IMR-90 (cell line): Measurements from ENCODE around the gene ABHD17A.

Experiments used
- MXI1 ChIP-seq: IDR thresholded peaks from 2 replicates; pipeline ENCODE4 v1.6.1; 2012; ENCODE audit warnings: low read depth, mild to moderate bottlenecking, low read length, moderate library complexity, borderline replicate concordance
- POLR2A ChIP-seq: IDR thresholded peaks from 2 replicates; pipeline ENCODE4 v1.6.1; 2012; ENCODE audit warnings: mild to moderate bottlenecking, low read depth, low read length
- RAD21 ChIP-seq: IDR thresholded peaks from 2 replicates; pipeline ENCODE4 v1.6.1; 2012; ENCODE audit warnings: low read length, improper control_type of control experiment
- RCOR1 ChIP-seq: IDR thresholded peaks from 2 replicates; pipeline ENCODE4 v1.6.1; 2012; ENCODE audit warnings: mild to moderate bottlenecking, low read length, improper control_type of control experiment; ENCODE audit not compliant: insufficient replicate concordance
- SMC3 ChIP-seq: fragments of 150-350 bp; IDR thresholded peaks from 2 replicates; pipeline ENCODE4 v1.6.1; 2016; ENCODE audit warnings: low read depth, mild to moderate bottlenecking, antibody characterized with exemption, low read length, moderate library complexity
- TF ChIP-seq, protein P1 (sequence below): conservative IDR thresholded peaks from 2 replicates; pipeline ENCODE4 v1.5.1; 2012; ENCODE audit warnings: mild to moderate bottlenecking, low read depth, low read length, improper control_type of control experiment

DNA sequence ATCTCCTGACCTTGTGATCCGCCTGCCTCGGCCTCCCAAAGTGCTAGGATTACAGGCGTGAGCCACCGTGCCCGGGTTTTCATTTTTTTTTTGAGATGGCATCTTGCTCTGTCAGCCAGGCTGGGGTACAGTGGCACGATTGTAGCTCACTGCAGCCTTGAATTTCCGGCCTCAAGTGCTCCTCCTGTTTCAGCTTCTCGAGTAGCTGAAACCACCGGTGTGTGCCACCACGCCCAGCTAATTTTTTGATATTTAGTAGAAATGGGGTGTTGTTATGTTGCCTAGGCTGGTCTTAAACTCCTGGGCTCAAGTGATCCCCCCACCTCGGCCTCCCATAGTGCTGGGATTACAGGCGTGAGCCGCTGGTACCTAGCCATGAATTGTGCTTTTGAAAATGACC, 25.8 kb upstream of the ABHD17A start:
- TF ChIP-seq, protein P1, sequence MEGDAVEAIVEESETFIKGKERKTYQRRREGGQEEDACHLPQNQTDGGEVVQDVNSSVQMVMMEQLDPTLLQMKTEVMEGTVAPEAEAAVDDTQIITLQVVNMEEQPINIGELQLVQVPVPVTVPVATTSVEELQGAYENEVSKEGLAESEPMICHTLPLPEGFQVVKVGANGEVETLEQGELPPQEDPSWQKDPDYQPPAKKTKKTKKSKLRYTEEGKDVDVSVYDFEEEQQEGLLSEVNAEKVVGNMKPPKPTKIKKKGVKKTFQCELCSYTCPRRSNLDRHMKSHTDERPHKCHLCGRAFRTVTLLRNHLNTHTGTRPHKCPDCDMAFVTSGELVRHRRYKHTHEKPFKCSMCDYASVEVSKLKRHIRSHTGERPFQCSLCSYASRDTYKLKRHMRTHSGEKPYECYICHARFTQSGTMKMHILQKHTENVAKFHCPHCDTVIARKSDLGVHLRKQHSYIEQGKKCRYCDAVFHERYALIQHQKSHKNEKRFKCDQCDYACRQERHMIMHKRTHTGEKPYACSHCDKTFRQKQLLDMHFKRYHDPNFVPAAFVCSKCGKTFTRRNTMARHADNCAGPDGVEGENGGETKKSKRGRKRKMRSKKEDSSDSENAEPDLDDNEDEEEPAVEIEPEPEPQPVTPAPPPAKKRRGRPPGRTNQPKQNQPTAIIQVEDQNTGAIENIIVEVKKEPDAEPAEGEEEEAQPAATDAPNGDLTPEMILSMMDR: no peak
- no peak for TF ChIP-seq SMC3
- TF ChIP-seq MXI1: no peak
- no peak for TF ChIP-seq POLR2A
- TF ChIP-seq RCOR1: no peak
- TF ChIP-seq RAD21: no peak
